Endothelial cell of umbilical vein (primary cell): ENCODE measurements around the gene MMP24. TPM values are rescaled to one million over a fixed set of nuclear protein-coding genes. Genes with fewer than 3 reads are reported as not detected.
"Not testable (repeated sequence)": the region's sequence is repeated elsewhere in the genome, so short reads cannot be mapped to it uniquely, and the experiment has no call there.

Experiments used
- BruUV-seq: library from RNA; stranded (reverse); fragments of 400-500 nt; replicated peaks from 2 replicates; lab custom pipeline; 2021; lab: Mats Ljungman, UMichigan
- CTCF ChIA-PET: fragments of 300-600, 350-600 bp; sonication (Branson Sonifier 250); formaldehyde crosslinking; loops from one replicate; lab custom pipeline; 2021; ENCODE audit warnings: antibody characterized with exemption, inconsistent platforms; lab: Charles Lee
- POLR2A ChIA-PET: fragments of 300-600, 350-600 bp; sonication (Branson Sonifier 250); formaldehyde crosslinking; loops from one replicate; lab custom pipeline; 2021; ENCODE audit warnings: antibody characterized with exemption, inconsistent platforms; lab: Charles Lee
- DNase-seq: peaks from one replicate; pipeline ENCODE4 v3.0.0-alpha.2; 2011; ENCODE audit warnings: low read depth, low spot score
- FAIRE-seq: peaks from 2 replicates; lab custom pipeline; 2011; peaks lifted over from hg19 to GRCh38; lab: Jason Lieb, UNC
- H2AFZ ChIP-seq: 2 replicates; pipeline ENCODE4 v1.6.0; 2012; ENCODE audit warnings: low read depth, low read length, control low read depth, inconsistent platforms
- H3K27ac ChIP-seq: 2 replicates; pipeline ENCODE4 v1.5.1; 2011; ENCODE audit warnings: low read depth, mild to moderate bottlenecking, control low read depth, low read length, moderate library complexity; ENCODE audit not compliant: insufficient read depth
- H3K27me3 ChIP-seq, 2 experiments: 2 replicates each; pipeline versions ENCODE4 v1.6.0 to v1.6.1; 2011; ENCODE audit warnings: low read length in 2 of 2, mixed read lengths in 1 of 2; ENCODE audit not compliant: control insufficient read depth in 2 of 2, insufficient read depth in 2 of 2
- H3K36me3 ChIP-seq, 2 experiments: 2 replicates in 1 of 2; 3 replicates in 1 of 2; pipeline ENCODE4 v1.5.1; 2011; ENCODE audit warnings: low read length in 2 of 2, mild to moderate bottlenecking in 1 of 2, moderate library complexity in 1 of 2; ENCODE audit not compliant: control insufficient read depth in 2 of 2, insufficient read depth in 2 of 2; ENCODE audit errors: extremely low read depth in 1 of 2
- H3K4me1 ChIP-seq: 3 replicates; pipeline ENCODE4 v1.5.1; 2011; ENCODE audit warnings: mild to moderate bottlenecking, low read length; ENCODE audit not compliant: control insufficient read depth, insufficient read depth; ENCODE audit errors: extremely low read depth
- H3K4me2 ChIP-seq: 2 replicates; pipeline ENCODE4 v1.6.1; 2011; ENCODE audit warnings: low read length, control low read depth, mixed read lengths; ENCODE audit not compliant: insufficient read depth
- H3K4me3 ChIP-seq, 3 experiments: fragments of 200-600 bp in 1 of 3; sonication (generic), shearing (Covaris generic) in 1 of 3; replicated peaks in 1 of 3; 2 replicates each; pipeline ENCODE4 v1.5.1; 2011 to 2016; ENCODE audit warnings: control low read depth in 3 of 3, low read length in 3 of 3, mild to moderate bottlenecking in 2 of 3, inconsistent platforms in 1 of 3, low read depth in 1 of 3, moderate library complexity in 1 of 3; ENCODE audit not compliant: insufficient read depth in 1 of 3
- H3K79me2 ChIP-seq: 2 replicates; pipeline ENCODE4 v1.6.0; 2012; ENCODE audit warnings: low read length, inconsistent platforms; ENCODE audit not compliant: control insufficient read depth, insufficient read depth
- H3K9ac ChIP-seq: replicated peaks from 2 replicates; pipeline ENCODE3; 2011; ENCODE audit warnings: low read length, control low read depth; ENCODE audit not compliant: insufficient read depth; ENCODE audit errors: extremely low read depth
- H3K9me1 ChIP-seq: replicated peaks from 3 replicates; pipeline ENCODE4 v1.6.0; 2011; ENCODE audit warnings: mild to moderate bottlenecking, low read length; ENCODE audit not compliant: control insufficient read depth, insufficient read depth; ENCODE audit errors: extremely low read depth
- H3K9me3 ChIP-seq: replicated peaks from 2 replicates; pipeline ENCODE4 v1.5.1; 2012; ENCODE audit warnings: low read length, inconsistent platforms; ENCODE audit not compliant: control insufficient read depth, insufficient read depth
- H4K20me1 ChIP-seq: replicated peaks from 2 replicates; pipeline ENCODE3; 2011; ENCODE audit warnings: mild to moderate bottlenecking, low read length; ENCODE audit not compliant: control insufficient read depth, insufficient read depth; ENCODE audit errors: extremely low read depth
- CTCF ChIP-seq, 2 donors: IDR thresholded peaks; 1 replicate in 1 of 2; 2 replicates in 1 of 2; pipeline ENCODE4 v1.5.1; 2011; ENCODE audit warnings: low read length in 2 of 2, mild to moderate bottlenecking in 2 of 2, moderate library complexity in 2 of 2, control low read depth in 1 of 2, inconsistent platforms in 1 of 2, low read depth in 1 of 2; ENCODE audit not compliant: insufficient read depth in 1 of 2; ENCODE audit errors: extremely low read depth in 1 of 2
- EZH2 ChIP-seq: IDR thresholded peaks from 2 replicates; pipeline ENCODE4 v1.6.1; 2012; ENCODE audit warnings: borderline replicate concordance, low read depth, mild to moderate bottlenecking, moderate library complexity, low read length, inconsistent platforms; ENCODE audit not compliant: severe bottlenecking
- FOS ChIP-seq: IDR thresholded peaks from 2 replicates; pipeline ENCODE4 v1.6.1; 2011; ENCODE audit warnings: mild to moderate bottlenecking, low read length, moderate library complexity, borderline replicate concordance; ENCODE audit not compliant: insufficient read depth
- GATA2 ChIP-seq: IDR thresholded peaks from 2 replicates; pipeline ENCODE4 v1.7.0; 2011; ENCODE audit warnings: low read depth, mild to moderate bottlenecking, moderate library complexity, mixed read lengths, low read length; ENCODE audit not compliant: insufficient read length, insufficient read depth
- JUN ChIP-seq: IDR thresholded peaks from 2 replicates; pipeline ENCODE4 v1.6.1; 2011; ENCODE audit warnings: borderline replicate concordance, low read depth; ENCODE audit not compliant: insufficient read length, insufficient read depth
- MYC ChIP-seq: IDR thresholded peaks from one replicate; pipeline ENCODE4 v1.6.1; 2011; ENCODE audit warnings: mild to moderate bottlenecking, low read depth, low read length
- POLR2A ChIP-seq: IDR thresholded peaks from 2 replicates; pipeline ENCODE4 v1.6.1; 2012; ENCODE audit warnings: low read depth, mild to moderate bottlenecking, control low read depth, low read length
- POLR2AphosphoS5 ChIP-seq: IDR thresholded peaks from 2 replicates; pipeline ENCODE4 v1.6.1; 2012; ENCODE audit warnings: low read depth, mild to moderate bottlenecking, control low read depth, low read length, moderate library complexity; ENCODE audit not compliant: insufficient read depth
- dilution Hi-C: fragments of 300-500 bp; cut with MboI; formaldehyde crosslinking; loops from one replicate; pipeline ENCODE4 v1.15.0; 2019; ENCODE audit warnings: low sequenced_read_pairs; ENCODE audit not compliant: extremely low pct_ligation_motif_present
- intact Hi-C: fragments of 100-400 bp; cut with micrococcal nuclease; formaldehyde crosslinking; loops from one replicate; pipeline ENCODE4 v1.10.0; 2022
- polyA plus RNA-seq, 4 experiments: library from polyadenylated mRNA; depleted of rRNA in 3 of 4; stranded (reverse) in 3 of 4; unstranded in 1 of 4; fragments of >200 nt; gene quantifications; 2 replicates each; pipeline versions ENCODE4 v1.2.1 to v1.2.3, GENCODE V29; 2011 to 2012; ENCODE audit warnings: missing spikeins in 1 of 4
- total RNA-seq: library from RNA; stranded (reverse); gene quantifications from 2 replicates; pipeline ENCODE4 v1.2.3, GENCODE V29; 2021
- TF ChIP-seq, protein P1 (sequence below): IDR thresholded peaks from 2 replicates; pipeline ENCODE4 v1.6.1; 2011; ENCODE audit not compliant: insufficient read depth, insufficient read length

Gene MMP24
- total and polyA plus RNA-seq, 2 donors (not counting 3 experiments of a cell fraction or from before 2014, with no cell fraction given) = 0.27 to 0.54 TPM

DNA sequence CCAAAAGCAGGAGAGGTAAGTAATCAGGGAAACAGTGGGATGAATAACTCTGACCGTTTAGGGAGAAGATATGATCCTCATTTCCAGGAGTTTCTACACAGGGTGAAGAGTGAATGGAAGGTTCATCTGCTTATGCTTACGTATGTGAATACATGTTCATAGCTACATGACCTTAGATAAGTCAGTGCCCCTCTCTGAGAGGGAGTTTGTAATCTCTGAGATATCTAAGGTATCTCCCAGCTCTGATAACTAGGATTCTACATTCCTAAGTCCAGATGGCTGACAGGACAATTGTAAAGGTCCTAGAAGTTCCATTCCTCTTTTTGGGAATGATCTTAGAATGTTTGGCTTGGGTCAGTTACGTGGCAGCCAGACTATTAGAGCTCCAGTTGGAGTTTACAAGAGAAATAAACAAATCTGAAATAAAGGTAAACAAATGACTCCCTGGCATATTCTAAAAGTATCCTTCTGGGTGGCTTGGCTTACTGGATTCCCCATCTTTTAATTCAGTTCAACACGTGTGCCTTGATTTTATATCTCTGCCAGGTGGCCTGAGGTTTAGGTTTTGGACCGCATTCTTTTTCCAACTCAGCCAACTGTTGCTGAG, 38.8 kb upstream of the MMP24 start:
- FAIRE-seq = no peak
- intact Hi-C loops (no loop called here), dilution Hi-C loops (no loop called here)
- H3K36me3 ChIP-seq = no peaks in the 10 kb centered on the region
- H4K20me1 ChIP-seq = no peaks in the 10 kb centered on the region
- ChIA-PET CTCF (interaction anchor here (1.0 to 1.8 kb wide), 3 partner anchors 11 to 92 kb away, joined by 3 to 16 read pairs (median 6); no protein-coding TSS in a partner anchor), POLR2A (no interaction called here)
- no peak overlapping the region for H3K4me2 ChIP-seq
- peaks cover 9% of the 10 kb centered on the region for H3K4me1 ChIP-seq
- no peak overlapping the region for H3K27ac ChIP-seq
- no peaks in the 10 kb centered on the region for H3K79me2 ChIP-seq
- H3K9me1 ChIP-seq = no peaks in the 10 kb centered on the region
- no peak for DNase-seq
- H3K9ac ChIP-seq = no peak overlapping the region
- BruUV-seq = no TSS peak
- TF ChIP-seq CTCF (IDR thresholded peaks at IDR 0.05; ENCODE audit: extremely low read depth in 1 of 2, insufficient read depth in 1 of 2, low read depth in 1 of 2, low read length in 2 of 2) (no peak), POLR2AphosphoS5 (no peak), GATA2 (no peak), JUN (no peak), EZH2 (no peak), MYC (no peak), FOS (no peak), POLR2A (no peak)
- TF ChIP-seq, protein P1, sequence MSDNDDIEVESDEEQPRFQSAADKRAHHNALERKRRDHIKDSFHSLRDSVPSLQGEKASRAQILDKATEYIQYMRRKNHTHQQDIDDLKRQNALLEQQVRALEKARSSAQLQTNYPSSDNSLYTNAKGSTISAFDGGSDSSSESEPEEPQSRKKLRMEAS = no peak
- no peak overlapping the region for H3K4me3 ChIP-seq
- H3K9me3 ChIP-seq = no peaks in the 10 kb centered on the region
- no peak overlapping the region for H2AFZ ChIP-seq
- no peaks in the 10 kb centered on the region for H3K27me3 ChIP-seq

- H3K9ac ChIP-seq, POLR2A ChIA-PET, H3K9me1 ChIP-seq, BruUV-seq, intact Hi-C loops, DNase-seq, H3K4me2 ChIP-seq, FAIRE-seq, H3K9me3 ChIP-seq, H3K27ac ChIP-seq, H3K36me3 ChIP-seq, dilution Hi-C loops, H3K4me3 ChIP-seq, H3K4me1 ChIP-seq, H4K20me1 ChIP-seq, H2AFZ ChIP-seq, H3K27me3 ChIP-seq, H3K79me2 ChIP-seq: not testable (repeated sequence)
- CTCF ChIA-PET = interaction anchor here (1.3 to 1.9 kb wide), 2 partner anchors 44 to 93 kb away, joined by 5 to 7 read pairs; no protein-coding TSS in a partner anchor
Observed at GRCh38 chr20:35189223-35189622, 37.3 kb upstream of the MMP24 start.
